Esophagus squamous epithelium (tissue), 4 donors: ENCODE measurements around the gene SHC4.

ENCODE experiments used
- CTCF ChIP-seq, 6 experiments: fragments of 450-650 bp in 4 of 6; fragments of 200-600 bp in 2 of 6; sonication (generic) in 2 of 6; IDR thresholded peaks; one replicate each; pipeline ENCODE4 v1.5.1; 2016 to 2019; ENCODE audit warnings: antibody characterized with exemption in 6 of 6, mild to moderate bottlenecking in 4 of 6, moderate library complexity in 4 of 6
- POLR2A ChIP-seq, 4 donors: fragments of 450-650 bp; IDR thresholded peaks; one replicate each; pipeline ENCODE4 v1.6.1; 2017; ENCODE audit warnings: antibody characterized with exemption in 4 of 4, mild to moderate bottlenecking in 4 of 4, moderate library complexity in 3 of 4

DNA sequence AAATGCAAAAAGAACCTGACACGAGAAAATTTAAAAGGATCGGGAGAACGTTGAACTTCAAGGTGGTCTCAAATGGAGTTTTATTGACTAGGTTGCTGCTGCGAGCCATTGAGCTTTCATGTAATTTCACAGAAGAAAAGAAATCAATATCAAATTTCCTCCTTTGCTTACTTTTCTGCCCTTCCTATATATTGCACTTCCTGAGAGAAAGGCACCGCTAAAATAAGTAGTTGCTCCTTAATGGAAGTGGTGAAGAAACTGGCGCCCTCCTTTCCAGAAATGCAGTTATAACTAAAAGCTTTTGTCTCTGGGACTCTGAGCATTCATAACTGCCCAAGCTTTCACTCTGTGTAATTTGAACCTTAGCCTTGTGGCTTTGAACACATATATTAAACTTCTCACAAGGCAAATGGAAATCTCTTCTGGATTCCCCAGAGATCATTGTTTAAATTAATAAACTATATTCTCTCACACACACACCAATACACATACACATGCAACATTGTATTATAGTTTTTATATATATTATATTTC is 72.4 kb downstream of the SHC4 start:
- TF ChIP-seq CTCF (IDR thresholded peaks at IDR 0.05) (no peak), POLR2A (IDR thresholded peaks at IDR 0.05) (no peak)
